ENCODE measurements around the gene SIGLEC7.

GRCh38 chr19:51186323-51186722, 44.2 kb downstream of the SIGLEC7 start:
- TF ChIP-seq POLR2A (IDR thresholded peaks at IDR 0.05) (no peak), CTCF (IDR thresholded peaks at IDR 0.05) (no peak)

Data from thyroid gland (tissue), 4 donors.